Pulmonary artery endothelial cell (primary cell): ENCODE measurements around the gene INPP5A. TPM values are rescaled to one million over a fixed set of nuclear protein-coding genes. Genes with fewer than 3 reads are reported as not detected.

Experiments
- total RNA-seq: library from RNA; depleted of rRNA; stranded (reverse); fragments of >200 nt; gene quantifications from 2 replicates; pipeline ENCODE4 v1.2.3, GENCODE V29; 2014

INPP5A gene
- total RNA-seq, 1 donor from 2014 or later, result 25.4 TPM

Other genes starting within 250 kb of the INPP5A start
- 12.5 and 15.1 TPM in 2 replicates for gene STK32C, start 229.8 kb upstream of the INPP5A start, total RNA-seq
- gene LRRC27, start 205.6 kb upstream of the INPP5A start, total RNA-seq, result 9.2 and 9.3 TPM in 2 replicates
- gene PWWP2B, start 140.6 kb upstream of the INPP5A start, total RNA-seq, result 10.9 and 15.6 TPM in 2 replicates
- not detected in 2 replicates for gene NKX6-2, start 248.4 kb downstream of the INPP5A start, total RNA-seq